BJ (cell line): Measurements from ENCODE around the gene PLCD4. TPM values are rescaled to one million over a fixed set of nuclear protein-coding genes. Genes with fewer than 3 reads are reported as not detected.

Source experiments
- CTCF ChIA-PET: fragments of 350-600 bp; formaldehyde crosslinking; extraction: SDS; loops from one replicate; lab custom pipeline; 2021; ENCODE audit warnings: antibody characterized with exemption, inconsistent platforms; lab: Yijun Ruan, JAX
- POLR2A ChIA-PET: fragments of 300-600 bp; sonication (Branson Sonifier 250); formaldehyde crosslinking; extraction: SDS; loops from one replicate; lab custom pipeline; 2021; ENCODE audit warnings: antibody characterized with exemption; lab: Charles Lee
- DNase-seq: peaks from one replicate; pipeline ENCODE4 v3.0.0-alpha.2; 2011; ENCODE audit warnings: low read depth
- H3K27me3 ChIP-seq: 2 replicates; pipeline ENCODE4 v1.6.0; 2011; ENCODE audit warnings: low read length; ENCODE audit not compliant: control insufficient read depth, insufficient read depth
- H3K36me3 ChIP-seq: 2 replicates; pipeline ENCODE4 v1.5.1; 2011; ENCODE audit warnings: low read length; ENCODE audit not compliant: control insufficient read depth, insufficient read depth
- H3K4me3 ChIP-seq: 2 replicates; pipeline ENCODE4 v1.5.1; 2011; ENCODE audit warnings: low read depth, mild to moderate bottlenecking, control low read depth, low read length
- CTCF ChIP-seq: IDR thresholded peaks from 2 replicates; pipeline ENCODE4 v1.5.1; 2011; ENCODE audit warnings: low read depth, mild to moderate bottlenecking, control low read depth, inconsistent platforms, low read length, moderate library complexity; ENCODE audit not compliant: insufficient read depth
- polyA plus RNA-seq: library from polyadenylated mRNA; depleted of rRNA; stranded (reverse); fragments of >200 nt; gene quantifications from 2 replicates; pipeline ENCODE4 v1.2.3, GENCODE V29; 2011

PLCD4 gene
- polyA plus RNA-seq, 1 experiment: 1.1 TPM

GRCh38 chr2:218655751-218656150, 48.1 kb downstream of the PLCD4 start:
- DNase-seq: no peak
- no peak overlapping the region for H3K4me3 ChIP-seq
- H3K36me3 ChIP-seq: peaks cover 13% of the 10 kb centered on the region
- TF ChIP-seq CTCF: no peak
- ChIA-PET CTCF (interaction anchor here (0.8 to 1.0 kb wide), 3 partner anchors 32 to 192 kb away, joined by 3 to 6 read pairs (median 3); no protein-coding TSS in a partner anchor), POLR2A (no interaction called here)
- no peaks in the 10 kb centered on the region for H3K27me3 ChIP-seq

GRCh38 chr2:218658671-218659257, 51.1 kb downstream of the PLCD4 start:
- peak; percentile 61 for TF ChIP-seq CTCF
- no peak for DNase-seq
- peak overlapping the region; percentile 89 for H3K4me3 ChIP-seq
- CTCF ChIA-PET: interaction anchor here (0.7 to 3.4 kb wide), 19 partner anchors 9 to 256 kb away, joined by 3 to 33 read pairs (median 4); partner anchors contain the start of genes PLCD4, RNF25, STK36 and TTLL4
- H3K27me3 ChIP-seq: no peaks in the 10 kb centered on the region
- H3K36me3 ChIP-seq: peaks cover 18% of the 10 kb centered on the region
- POLR2A ChIA-PET: interaction anchor here (0.9 kb wide), 1 partner anchor 29 kb away, joined by 3 read pairs; no protein-coding TSS in a partner anchor

GRCh38 chr2:218659258-218659987, 51.7 kb downstream of the PLCD4 start, which contains the start of the genes BCS1L and ZNF142:
TSS of gene BCS1L (plus strand) at chr2:218659683. CDS start at chr2:218660988, 1,305 bp downstream.
TSS of gene ZNF142 (minus strand) at chr2:218659623. CDS start at chr2:218656429, 3,194 bp downstream.
- no peak for TF ChIP-seq CTCF
- peak; percentile 45 for DNase-seq
- Histone ChIP-seq H3K4me3 (peak within 1 kb of the TSS; percentile 89), H3K27me3 (no peaks in the 10 kb centered on the region), H3K36me3 (peaks cover 25% of the 10 kb centered on the region)
- ChIA-PET CTCF (interaction anchor here (0.9 to 3.4 kb wide), 16 partner anchors 10 to 257 kb away, joined by 3 to 33 read pairs (median 4); partner anchors contain the start of genes PLCD4, RNF25, STK36 and TTLL4), POLR2A (interaction anchor here (0.6 to 0.9 kb wide), 4 partner anchors 28 to 188 kb away, joined by 3 to 6 read pairs (median 5); no protein-coding TSS in a partner anchor)

- Histone ChIP-seq H3K4me3 (peak overlapping the region; percentile 89), H3K27me3 (no peaks in the 10 kb centered on the region), H3K36me3 (peaks cover 28% of the 10 kb centered on the region)
- ChIA-PET POLR2A (interaction anchor here (0.6 to 0.9 kb wide), 4 partner anchors 28 to 187 kb away, joined by 3 to 6 read pairs (median 5); no protein-coding TSS in a partner anchor), CTCF (interaction anchor here (0.9 to 3.4 kb wide), 11 partner anchors 10 to 191 kb away, joined by 3 to 33 read pairs (median 8); partner anchors contain the start of genes PLCD4, RNF25, STK36 and TTLL4)
- no peak for DNase-seq
- no peak for TF ChIP-seq CTCF
These were observed 52.3 kb downstream of the PLCD4 start for GRCh38 chr2:218659988-218660358.

- Histone ChIP-seq H3K27me3 (no peaks in the 10 kb centered on the region), H3K4me3 (no peak overlapping the region), H3K36me3 (peaks cover 34% of the 10 kb centered on the region)
- ChIA-PET POLR2A (no interaction called here), CTCF (no interaction called here)
- DNase-seq: no peak
- TF ChIP-seq CTCF: no peak
These were observed 54.7 kb downstream of the PLCD4 start for GRCh38 chr2:218662377-218662776.
